ENCODE measurements around the gene SMAD5. TPM values are rescaled to one million over a fixed set of nuclear protein-coding genes. Genes with fewer than 3 reads are reported as not detected.

Gene SMAD5
- total RNA-seq, 1 experiment from 2014 or later, result 69.3 TPM

DNA sequence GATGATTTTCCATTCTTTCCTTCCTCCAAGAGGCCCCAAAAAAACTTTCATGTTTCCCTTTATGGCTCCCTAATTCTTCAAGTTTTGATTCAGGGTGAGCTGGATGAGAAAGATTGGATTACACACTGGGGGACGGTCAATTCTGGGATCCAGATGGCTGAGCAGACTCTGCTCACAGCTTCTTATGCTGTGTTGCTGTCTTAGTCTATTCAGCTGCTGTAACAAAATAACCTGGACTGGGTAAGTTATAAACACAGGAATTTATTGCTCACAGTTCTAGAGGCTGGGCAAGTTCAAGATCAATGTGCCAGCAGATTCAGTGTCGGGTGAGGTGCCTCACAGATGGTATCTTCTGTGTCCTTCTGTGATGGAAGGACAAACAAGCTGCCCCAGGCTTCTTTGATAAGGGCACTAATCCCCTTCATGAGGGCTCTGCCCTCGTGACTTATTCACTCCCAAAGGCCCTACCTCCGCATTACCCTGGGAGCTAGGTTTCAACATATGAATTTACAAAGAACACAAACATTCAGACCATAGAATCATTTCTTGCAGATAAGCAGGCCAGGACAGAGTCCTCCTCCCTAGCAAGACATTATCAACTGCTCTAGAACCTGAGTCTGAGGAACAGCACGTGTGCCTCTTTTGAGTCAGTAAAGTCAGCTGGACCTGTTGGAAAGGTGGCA, 23.1 kb upstream of the SMAD5 start:
- Histone ChIP-seq H3K9ac (ENCODE audit: extremely low read depth, insufficient read length, low read length) (no peak overlapping the region), H2AK5ac (ENCODE audit: insufficient read length, low read length) (no peak overlapping the region), H3K79me2 (ENCODE audit: insufficient read depth, low read length) (no peaks in the 10 kb centered on the region), H3K18ac (ENCODE audit: insufficient read length, low read depth, low read length) (no peak overlapping the region), H2BK120ac (ENCODE audit: low read depth, low read length, poor library complexity, severe bottlenecking) (no peak overlapping the region), H3K79me1 (ENCODE audit: insufficient read depth, low read depth, low read length, poor library complexity, severe bottlenecking) (no peaks in the 10 kb centered on the region), H3T11ph (ENCODE audit: low read length) (no peak overlapping the region), H3K14ac (ENCODE audit: insufficient read depth, low read length) (no peak overlapping the region), H2AFZ (ENCODE audit: low read length) (no peak overlapping the region), H4K91ac (ENCODE audit: insufficient read length, low read depth, low read length) (no peak overlapping the region), H3K9me3 (ENCODE audit: control insufficient read depth, low read depth, low read length) (no peaks in the 10 kb centered on the region), H4K5ac (ENCODE audit: insufficient read length, low read depth, low read length) (no peak overlapping the region), H3K4me1 (ENCODE audit: insufficient read depth, low read length) (peaks cover 3% of the 10 kb centered on the region; the same call in 1 of the 2 replicates), H3K23ac (ENCODE audit: insufficient read length, low read depth, low read length) (no peak overlapping the region), H3K27me3 (ENCODE audit: insufficient read depth, low read length) (no peaks in the 10 kb centered on the region), H4K8ac (replicated peaks; ENCODE audit: insufficient read length, low read depth, low read length) (no peak overlapping the region), H2BK5ac (ENCODE audit: insufficient read length, low read length) (no peak overlapping the region), H2BK12ac (ENCODE audit: insufficient read length, low read depth, low read length) (no peak overlapping the region), H4K20me1 (ENCODE audit: control insufficient read depth, insufficient read depth, insufficient read length) (no peaks in the 10 kb centered on the region), H3K27ac (ENCODE audit: insufficient read length, low read depth, low read length) (no peak overlapping the region), H3K4me2 (ENCODE audit: insufficient read depth, insufficient read length, low read length) (no peak overlapping the region), H3K56ac (ENCODE audit: insufficient read length, low read depth, low read length) (no peak overlapping the region), H2BK15ac (ENCODE audit: low read depth, low read length) (no peak overlapping the region), H2BK20ac (ENCODE audit: low read depth, low read length, poor library complexity, severe bottlenecking) (no peak overlapping the region), H3K23me2 (ENCODE audit: insufficient read length, low read depth, low read length, poor library complexity, severe bottlenecking) (no peaks in the 10 kb centered on the region), H3K4ac (ENCODE audit: low read depth, low read length) (no peak overlapping the region)
- Mint-ChIP-seq H3K27ac (peak overlapping the region in 1 of 3 experiments; percentile 32; a peak in 1 of 7 replicates), H3K9me3 (no peaks in the 10 kb centered on the region; a peak in 1 of 5 replicates), H3K4me1 (peaks cover 18 to 22% of the 10 kb centered on the region in 2 experiments), H3K27me3 (ENCODE audit: low read depth) (peaks cover 4% of the 10 kb centered on the region), H3K36me3 (ENCODE audit: insufficient read depth in 1 of 3, low read depth in 3 of 3) (no peaks in the 10 kb centered on the region), H3K4me3 (no peak overlapping the region)
- no CpG with 5 or more reads among the region's 5 CpGs for WGBS (ENCODE audit: extremely low coverage, insufficient read length, low lambda C conversion rate)
- DNase-seq, result no peak
- TF ChIP-seq, protein P1, sequence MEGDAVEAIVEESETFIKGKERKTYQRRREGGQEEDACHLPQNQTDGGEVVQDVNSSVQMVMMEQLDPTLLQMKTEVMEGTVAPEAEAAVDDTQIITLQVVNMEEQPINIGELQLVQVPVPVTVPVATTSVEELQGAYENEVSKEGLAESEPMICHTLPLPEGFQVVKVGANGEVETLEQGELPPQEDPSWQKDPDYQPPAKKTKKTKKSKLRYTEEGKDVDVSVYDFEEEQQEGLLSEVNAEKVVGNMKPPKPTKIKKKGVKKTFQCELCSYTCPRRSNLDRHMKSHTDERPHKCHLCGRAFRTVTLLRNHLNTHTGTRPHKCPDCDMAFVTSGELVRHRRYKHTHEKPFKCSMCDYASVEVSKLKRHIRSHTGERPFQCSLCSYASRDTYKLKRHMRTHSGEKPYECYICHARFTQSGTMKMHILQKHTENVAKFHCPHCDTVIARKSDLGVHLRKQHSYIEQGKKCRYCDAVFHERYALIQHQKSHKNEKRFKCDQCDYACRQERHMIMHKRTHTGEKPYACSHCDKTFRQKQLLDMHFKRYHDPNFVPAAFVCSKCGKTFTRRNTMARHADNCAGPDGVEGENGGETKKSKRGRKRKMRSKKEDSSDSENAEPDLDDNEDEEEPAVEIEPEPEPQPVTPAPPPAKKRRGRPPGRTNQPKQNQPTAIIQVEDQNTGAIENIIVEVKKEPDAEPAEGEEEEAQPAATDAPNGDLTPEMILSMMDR (conservative IDR thresholded peaks at IDR 0.05), result no peak

Data from H9 (cell line).